Measurements from ENCODE around the gene UBE2J1. TPM values are rescaled to one million over a fixed set of nuclear protein-coding genes. Genes with fewer than 3 reads are reported as not detected.

Gene UBE2J1
- total RNA-seq, 1 donor from 2014 or later: 32.0 TPM

DNA sequence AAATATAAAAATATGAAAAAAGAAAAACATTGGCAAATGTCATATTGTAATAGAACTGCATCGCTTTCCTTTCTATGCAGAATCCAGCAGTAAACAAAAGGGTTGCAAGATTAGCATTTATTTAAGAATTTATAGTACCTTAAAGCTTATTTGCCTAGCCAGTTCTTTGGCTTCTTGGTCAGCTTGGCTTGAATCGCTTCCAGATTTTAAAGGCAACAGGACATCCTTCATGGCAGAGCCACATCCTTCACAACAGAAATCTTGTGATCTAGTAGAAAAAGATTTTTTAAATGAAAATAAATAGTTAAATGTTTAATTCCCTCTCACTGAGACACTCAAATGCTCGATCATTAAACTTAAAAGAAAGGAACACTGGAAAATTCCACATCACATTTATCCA, 17.4 kb downstream of the UBE2J1 start:
- no peaks in the 10 kb centered on the region for H3K4me1 Mint-ChIP-seq (ENCODE audit: unreplicated experiment)
- TF ChIP-seq, protein P1, sequence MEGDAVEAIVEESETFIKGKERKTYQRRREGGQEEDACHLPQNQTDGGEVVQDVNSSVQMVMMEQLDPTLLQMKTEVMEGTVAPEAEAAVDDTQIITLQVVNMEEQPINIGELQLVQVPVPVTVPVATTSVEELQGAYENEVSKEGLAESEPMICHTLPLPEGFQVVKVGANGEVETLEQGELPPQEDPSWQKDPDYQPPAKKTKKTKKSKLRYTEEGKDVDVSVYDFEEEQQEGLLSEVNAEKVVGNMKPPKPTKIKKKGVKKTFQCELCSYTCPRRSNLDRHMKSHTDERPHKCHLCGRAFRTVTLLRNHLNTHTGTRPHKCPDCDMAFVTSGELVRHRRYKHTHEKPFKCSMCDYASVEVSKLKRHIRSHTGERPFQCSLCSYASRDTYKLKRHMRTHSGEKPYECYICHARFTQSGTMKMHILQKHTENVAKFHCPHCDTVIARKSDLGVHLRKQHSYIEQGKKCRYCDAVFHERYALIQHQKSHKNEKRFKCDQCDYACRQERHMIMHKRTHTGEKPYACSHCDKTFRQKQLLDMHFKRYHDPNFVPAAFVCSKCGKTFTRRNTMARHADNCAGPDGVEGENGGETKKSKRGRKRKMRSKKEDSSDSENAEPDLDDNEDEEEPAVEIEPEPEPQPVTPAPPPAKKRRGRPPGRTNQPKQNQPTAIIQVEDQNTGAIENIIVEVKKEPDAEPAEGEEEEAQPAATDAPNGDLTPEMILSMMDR (conservative IDR thresholded peaks at IDR 0.05): no peak
- DNase-seq (ENCODE audit: extremely low spot score, unreplicated experiment): no peak
- peaks cover 26% of the 10 kb centered on the region for H3K36me3 Mint-ChIP-seq
- no peaks in the 10 kb centered on the region for H3K27me3 Mint-ChIP-seq
- no peak overlapping the region for H3K4me3 Mint-ChIP-seq
- no peaks in the 10 kb centered on the region for H3K9me3 Mint-ChIP-seq
- H3K27ac Mint-ChIP-seq: no peak overlapping the region

DNA sequence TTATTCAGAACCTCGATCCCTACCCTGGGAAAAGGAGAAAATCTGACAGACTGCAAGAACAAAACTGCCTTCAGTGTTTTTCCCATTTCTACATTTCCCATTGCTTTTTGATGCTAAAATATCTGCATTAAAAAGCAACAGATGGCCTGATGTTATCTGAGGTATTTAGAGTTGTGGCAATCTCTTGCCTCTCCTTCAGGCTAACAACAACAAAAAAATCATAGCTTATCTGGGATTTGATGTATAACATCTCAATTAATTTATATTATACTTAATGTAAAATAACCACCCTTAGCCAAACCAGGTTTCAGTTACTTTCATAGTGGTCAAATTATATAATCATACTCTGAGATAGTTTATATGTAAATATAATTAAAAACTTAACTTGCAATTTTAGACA, 21.6 kb downstream of the UBE2J1 start:
- H3K4me1 Mint-ChIP-seq (ENCODE audit: unreplicated experiment): no peaks in the 10 kb centered on the region
- DNase-seq (ENCODE audit: extremely low spot score, unreplicated experiment): no peak
- TF ChIP-seq, protein P1 (conservative IDR thresholded peaks at IDR 0.05): no peak
- H3K27me3 Mint-ChIP-seq: no peaks in the 10 kb centered on the region
- no peak overlapping the region for H3K27ac Mint-ChIP-seq
- no peaks in the 10 kb centered on the region for H3K9me3 Mint-ChIP-seq
- no peak overlapping the region for H3K4me3 Mint-ChIP-seq
- H3K36me3 Mint-ChIP-seq: peaks cover 32% of the 10 kb centered on the region

DNA sequence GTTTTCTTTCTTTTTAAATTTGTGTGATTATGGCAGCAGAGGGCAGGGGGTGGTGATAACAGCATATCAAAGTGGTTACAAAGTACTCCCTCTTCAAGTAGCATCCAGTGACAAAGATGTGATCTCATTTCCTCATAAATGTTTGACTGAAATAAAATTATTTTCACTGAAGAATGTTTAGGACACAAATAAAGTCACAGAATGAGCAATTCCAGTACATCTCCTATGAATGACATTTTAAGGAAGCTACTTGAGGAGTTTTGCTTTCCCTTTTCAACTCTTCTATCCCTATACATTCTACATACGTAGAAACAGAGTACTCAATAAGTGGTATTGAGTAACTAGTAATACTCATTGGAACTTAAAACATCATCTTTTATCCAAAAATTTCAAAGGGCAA, 23.5 kb downstream of the UBE2J1 start:
- Mint-ChIP-seq H3K4me1 (ENCODE audit: unreplicated experiment) (no peaks in the 10 kb centered on the region), H3K27me3 (no peaks in the 10 kb centered on the region), H3K4me3 (no peak overlapping the region), H3K36me3 (peaks cover 36% of the 10 kb centered on the region), H3K9me3 (no peaks in the 10 kb centered on the region), H3K27ac (no peak overlapping the region)
- no peak for DNase-seq (ENCODE audit: extremely low spot score, unreplicated experiment)
- TF ChIP-seq, protein P1 (conservative IDR thresholded peaks at IDR 0.05): no peak

DNA sequence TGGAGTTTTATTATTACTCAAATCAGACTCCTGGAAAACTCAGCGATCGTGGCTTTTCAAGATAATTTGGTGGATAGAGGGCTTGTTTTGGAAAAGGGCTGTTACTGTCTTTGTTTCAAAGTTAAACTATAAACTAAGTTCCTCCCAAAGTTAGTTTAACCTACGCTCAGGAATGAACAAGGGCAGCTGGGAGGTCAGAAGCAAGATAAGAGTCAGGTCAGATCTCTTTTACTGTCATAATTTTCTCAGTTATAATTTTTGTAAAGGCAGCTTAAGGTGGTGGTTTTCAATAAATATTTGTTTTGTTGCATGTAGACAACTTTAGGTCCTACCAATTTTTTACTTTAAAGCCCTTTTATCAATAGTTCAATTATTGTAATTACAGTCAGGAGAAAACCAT, 28.2 kb downstream of the UBE2J1 start:
- Mint-ChIP-seq H3K27me3 (no peaks in the 10 kb centered on the region), H3K4me1 (ENCODE audit: unreplicated experiment) (peaks cover 5% of the 10 kb centered on the region), H3K4me3 (no peak overlapping the region), H3K36me3 (peaks cover 42% of the 10 kb centered on the region), H3K27ac (no peak overlapping the region), H3K9me3 (peaks cover 9% of the 10 kb centered on the region)
- TF ChIP-seq, protein P1 (conservative IDR thresholded peaks at IDR 0.05): no peak
- no peak for DNase-seq (ENCODE audit: extremely low spot score, unreplicated experiment)

DNA sequence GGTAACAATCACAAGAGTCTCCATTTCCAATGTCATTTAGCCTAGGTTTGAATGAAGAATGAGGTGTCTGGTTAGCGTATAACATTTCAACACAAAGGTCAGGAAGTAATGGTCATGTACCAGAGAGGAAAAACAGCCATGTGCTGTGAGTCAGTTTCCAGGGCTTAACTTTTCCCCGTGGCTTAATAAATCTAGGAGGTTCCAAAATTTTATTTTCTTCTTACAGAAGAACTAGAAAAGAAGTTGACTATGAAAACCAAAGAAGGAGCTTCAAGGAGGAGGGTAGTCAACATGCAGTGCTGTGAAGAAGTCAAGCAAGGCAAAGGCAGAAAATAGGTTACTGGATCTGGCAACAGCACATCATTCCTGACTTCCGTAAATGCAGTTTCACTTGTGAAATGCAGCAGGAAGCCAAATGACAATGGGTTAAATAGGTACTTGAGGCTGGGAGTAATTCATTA, 29.0 kb downstream of the UBE2J1 start:
- H3K27me3 Mint-ChIP-seq: no peaks in the 10 kb centered on the region
- peaks cover 39% of the 10 kb centered on the region for H3K36me3 Mint-ChIP-seq

More for the DNA sequence above, 29.0 kb downstream of the UBE2J1 start:
- Mint-ChIP-seq H3K4me3 (no peak overlapping the region), H3K4me1 (ENCODE audit: unreplicated experiment) (peaks cover 5% of the 10 kb centered on the region), H3K9me3 (peaks cover 9% of the 10 kb centered on the region), H3K27ac (no peak overlapping the region)
- no peak for DNase-seq (ENCODE audit: extremely low spot score, unreplicated experiment)
- TF ChIP-seq, protein P1 (conservative IDR thresholded peaks at IDR 0.05): no peak

All from type B pancreatic cell (in vitro differentiated cells).